ENCODE results near the gene TAMM41. TPM values are rescaled to one million over a fixed set of nuclear protein-coding genes. Genes with fewer than 3 reads are reported as not detected.

Gene TAMM41
- total RNA-seq, 1 experiment from 2014 or later = 19.7 TPM

DNA sequence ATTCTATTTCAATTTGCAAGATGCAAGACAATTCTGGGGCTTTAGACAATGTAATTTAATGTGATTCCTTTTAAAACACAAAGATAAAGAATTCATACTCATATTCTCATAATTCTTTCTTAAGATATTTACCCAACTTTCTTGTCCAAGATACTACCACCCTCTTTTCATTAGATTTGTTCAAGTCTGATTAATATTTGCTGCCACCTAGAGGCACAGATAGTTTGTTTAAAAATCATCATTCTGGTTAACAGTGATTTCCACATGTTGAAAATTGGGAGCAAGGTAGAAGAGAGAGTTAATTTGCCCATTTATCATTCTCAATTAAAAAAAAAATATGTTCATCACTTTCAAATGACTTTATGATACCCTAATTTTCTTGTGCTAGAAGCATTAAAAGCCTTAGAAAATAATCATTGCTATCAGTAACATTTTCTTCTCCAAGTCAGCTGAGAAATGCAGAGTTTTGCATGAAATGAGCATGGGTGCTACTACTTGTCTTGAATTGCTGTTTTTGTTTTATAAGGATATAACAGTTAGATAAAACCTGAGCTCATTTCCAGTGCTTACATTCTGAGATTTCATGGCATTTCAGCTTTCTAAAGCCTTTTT, 11.6 kb downstream of the TAMM41 start:
- Mint-ChIP-seq H3K36me3 (ENCODE audit: insufficient read depth, unreplicated experiment) (peaks cover 20% of the 10 kb centered on the region), H3K27ac (ENCODE audit: unreplicated experiment) (no peak overlapping the region), H3K4me3 (ENCODE audit: unreplicated experiment) (no peak overlapping the region), H3K9me3 (ENCODE audit: unreplicated experiment) (no peaks in the 10 kb centered on the region), H3K4me1 (ENCODE audit: low read depth, unreplicated experiment) (no peaks in the 10 kb centered on the region), H3K27me3 (ENCODE audit: insufficient read depth, unreplicated experiment) (no peaks in the 10 kb centered on the region)
- no TSS peak for BruUV-seq (replicated peaks)
- Histone ChIP-seq H3K36me3 (ENCODE audit: control insufficient read depth, insufficient read depth, low read length) (no peaks in the 10 kb centered on the region; the same call in 1 of the 2 replicates), H3K4me1 (no peaks in the 10 kb centered on the region), H3K9me3 (no peaks in the 10 kb centered on the region), H3K4me3 (ENCODE audit: low read depth, low read length) (no peak overlapping the region), H3K27me3 (replicated peaks; ENCODE audit: control insufficient read depth, insufficient read depth, low read length) (no peaks in the 10 kb centered on the region)
- TF ChIP-seq, protein P1, sequence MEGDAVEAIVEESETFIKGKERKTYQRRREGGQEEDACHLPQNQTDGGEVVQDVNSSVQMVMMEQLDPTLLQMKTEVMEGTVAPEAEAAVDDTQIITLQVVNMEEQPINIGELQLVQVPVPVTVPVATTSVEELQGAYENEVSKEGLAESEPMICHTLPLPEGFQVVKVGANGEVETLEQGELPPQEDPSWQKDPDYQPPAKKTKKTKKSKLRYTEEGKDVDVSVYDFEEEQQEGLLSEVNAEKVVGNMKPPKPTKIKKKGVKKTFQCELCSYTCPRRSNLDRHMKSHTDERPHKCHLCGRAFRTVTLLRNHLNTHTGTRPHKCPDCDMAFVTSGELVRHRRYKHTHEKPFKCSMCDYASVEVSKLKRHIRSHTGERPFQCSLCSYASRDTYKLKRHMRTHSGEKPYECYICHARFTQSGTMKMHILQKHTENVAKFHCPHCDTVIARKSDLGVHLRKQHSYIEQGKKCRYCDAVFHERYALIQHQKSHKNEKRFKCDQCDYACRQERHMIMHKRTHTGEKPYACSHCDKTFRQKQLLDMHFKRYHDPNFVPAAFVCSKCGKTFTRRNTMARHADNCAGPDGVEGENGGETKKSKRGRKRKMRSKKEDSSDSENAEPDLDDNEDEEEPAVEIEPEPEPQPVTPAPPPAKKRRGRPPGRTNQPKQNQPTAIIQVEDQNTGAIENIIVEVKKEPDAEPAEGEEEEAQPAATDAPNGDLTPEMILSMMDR (IDR thresholded peaks at IDR 0.05; ENCODE audit: insufficient read depth in 1 of 2, low read depth in 1 of 2, low read length in 1 of 2, severe bottlenecking in 1 of 2, unreplicated experiment in 1 of 2) = peak in 1 of 2 experiments; percentile 29
- peak in 1 of 2 experiments; percentile 10 for DNase-seq
- intact Hi-C loops (cut with micrococcal nuclease; ENCODE audit: unreplicated experiment) = no loop called here
- ChIA-PET POLR2A (no interaction called here), CTCF (no interaction called here)

DNA sequence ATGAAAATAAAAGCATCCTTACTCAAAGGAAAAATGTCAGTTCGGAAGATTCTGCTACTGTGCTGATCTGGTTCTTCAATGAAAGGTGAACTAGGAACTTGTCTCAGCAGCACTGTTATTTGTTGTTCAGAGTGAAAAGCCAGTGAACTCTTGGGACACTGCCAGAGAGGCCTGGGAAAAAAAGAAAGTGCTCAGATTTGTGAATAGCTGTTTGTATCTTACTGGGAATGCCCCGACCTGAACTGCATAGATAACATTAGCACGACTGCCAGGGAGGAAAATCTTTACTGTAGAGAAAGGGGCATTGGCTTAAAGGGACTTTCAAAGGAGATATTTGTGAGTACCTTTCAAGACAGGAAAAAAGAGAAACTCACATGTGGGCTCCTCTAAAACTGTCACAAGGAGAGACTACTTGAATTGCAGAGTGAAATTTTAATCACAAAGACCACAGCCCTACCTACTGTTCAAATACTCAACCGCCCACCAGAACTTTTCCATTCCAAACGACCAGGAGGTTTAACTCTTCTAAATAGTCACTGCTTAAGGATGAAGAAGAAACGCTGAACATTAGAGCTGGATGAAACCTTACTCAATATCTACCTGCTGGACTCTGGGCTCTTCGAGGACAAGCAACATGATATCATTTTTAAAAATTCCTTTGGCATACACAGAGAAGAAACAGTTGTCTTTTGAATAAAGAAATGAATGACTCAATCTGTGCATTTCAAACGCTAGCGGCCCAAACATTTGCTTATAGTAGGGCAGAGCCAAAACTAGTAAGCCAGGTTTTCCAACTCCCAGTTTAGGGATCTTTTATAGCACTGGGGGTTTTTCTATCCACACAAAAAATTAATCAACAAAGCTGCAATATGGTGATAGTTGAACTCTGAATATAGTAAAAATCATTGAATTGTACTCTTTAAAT, 13.4 kb downstream of the TAMM41 start:
- TF ChIP-seq, protein P1 (IDR thresholded peaks at IDR 0.05; ENCODE audit: insufficient read depth in 1 of 2, low read depth in 1 of 2, low read length in 1 of 2, severe bottlenecking in 1 of 2, unreplicated experiment in 1 of 2) = no peak
- POLR2A ChIA-PET = no interaction called here
- H3K36me3 Mint-ChIP-seq (ENCODE audit: insufficient read depth, unreplicated experiment) = peaks cover 33% of the 10 kb centered on the region
- Histone ChIP-seq H3K4me3 (ENCODE audit: low read depth, low read length) (no peak overlapping the region), H3K27me3 (replicated peaks; ENCODE audit: control insufficient read depth, insufficient read depth, low read length) (no peaks in the 10 kb centered on the region), H3K36me3 (ENCODE audit: control insufficient read depth, insufficient read depth, low read length) (peaks cover 2% of the 10 kb centered on the region; the same call in 1 of the 2 replicates), H3K9me3 (no peaks in the 10 kb centered on the region), H3K4me1 (no peaks in the 10 kb centered on the region)
- H3K27me3 Mint-ChIP-seq (ENCODE audit: insufficient read depth, unreplicated experiment) = no peaks in the 10 kb centered on the region
- DNase-seq = no peak
- CTCF ChIA-PET = no interaction called here
- H3K4me1 Mint-ChIP-seq (ENCODE audit: low read depth, unreplicated experiment) = no peaks in the 10 kb centered on the region
- BruUV-seq (replicated peaks) = no TSS peak
- no peak overlapping the region for H3K4me3 Mint-ChIP-seq (ENCODE audit: unreplicated experiment)
- no peak overlapping the region for H3K27ac Mint-ChIP-seq (ENCODE audit: unreplicated experiment)
- intact Hi-C loops (cut with micrococcal nuclease; ENCODE audit: unreplicated experiment) = no loop called here
- no peaks in the 10 kb centered on the region for H3K9me3 Mint-ChIP-seq (ENCODE audit: unreplicated experiment)

DNA sequence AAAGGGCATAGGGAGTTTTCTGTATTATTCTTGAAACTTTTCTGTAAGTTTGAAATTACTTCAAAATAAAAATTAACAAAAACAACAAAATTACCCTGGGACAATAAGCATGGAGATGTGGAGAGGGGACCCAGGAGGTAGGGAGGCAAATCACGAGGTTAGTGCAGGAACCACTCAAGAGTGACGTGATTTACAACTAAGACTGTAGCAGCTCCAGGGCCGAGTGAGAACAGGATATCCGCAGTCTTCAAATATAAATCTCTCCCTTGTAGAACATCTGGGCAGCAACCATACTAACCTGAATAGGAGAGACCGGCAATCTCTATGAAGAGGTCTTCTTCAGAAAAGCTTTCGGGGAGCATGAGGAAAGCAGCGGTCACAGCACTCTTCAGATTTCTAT, 17.3 kb downstream of the TAMM41 start:
- ChIA-PET CTCF (no interaction called here), POLR2A (no interaction called here)
- H3K27me3 Mint-ChIP-seq (ENCODE audit: insufficient read depth, unreplicated experiment) = no peaks in the 10 kb centered on the region
- peaks cover 3% of the 10 kb centered on the region for H3K36me3 ChIP-seq (ENCODE audit: control insufficient read depth, insufficient read depth, low read length)
- H3K4me3 ChIP-seq (ENCODE audit: low read depth, low read length) = no peak overlapping the region
- peaks cover 58% of the 10 kb centered on the region for H3K36me3 Mint-ChIP-seq (ENCODE audit: insufficient read depth, unreplicated experiment)
- intact Hi-C loops (cut with micrococcal nuclease; ENCODE audit: unreplicated experiment) = no loop called here
- BruUV-seq (replicated peaks) = no TSS peak
- H3K9me3 Mint-ChIP-seq (ENCODE audit: unreplicated experiment) = no peaks in the 10 kb centered on the region
- H3K27ac Mint-ChIP-seq (ENCODE audit: unreplicated experiment) = no peak overlapping the region
- H3K9me3 ChIP-seq = no peaks in the 10 kb centered on the region
- H3K4me1 Mint-ChIP-seq (ENCODE audit: low read depth, unreplicated experiment) = no peaks in the 10 kb centered on the region
- no peaks in the 10 kb centered on the region for H3K27me3 ChIP-seq (replicated peaks; ENCODE audit: control insufficient read depth, insufficient read depth, low read length)
- DNase-seq = no peak
- TF ChIP-seq, protein P1 (IDR thresholded peaks at IDR 0.05; ENCODE audit: insufficient read depth in 1 of 2, low read depth in 1 of 2, low read length in 1 of 2, severe bottlenecking in 1 of 2, unreplicated experiment in 1 of 2) = no peak
- H3K4me1 ChIP-seq = no peaks in the 10 kb centered on the region
- no peak overlapping the region for H3K4me3 Mint-ChIP-seq (ENCODE audit: unreplicated experiment)
